ENCODE measurements around the gene FOXP1.
A peak's percentile ranks its signal among the peaks of the same experiment; 100 is the strongest.

FOXP1 gene

DNA sequence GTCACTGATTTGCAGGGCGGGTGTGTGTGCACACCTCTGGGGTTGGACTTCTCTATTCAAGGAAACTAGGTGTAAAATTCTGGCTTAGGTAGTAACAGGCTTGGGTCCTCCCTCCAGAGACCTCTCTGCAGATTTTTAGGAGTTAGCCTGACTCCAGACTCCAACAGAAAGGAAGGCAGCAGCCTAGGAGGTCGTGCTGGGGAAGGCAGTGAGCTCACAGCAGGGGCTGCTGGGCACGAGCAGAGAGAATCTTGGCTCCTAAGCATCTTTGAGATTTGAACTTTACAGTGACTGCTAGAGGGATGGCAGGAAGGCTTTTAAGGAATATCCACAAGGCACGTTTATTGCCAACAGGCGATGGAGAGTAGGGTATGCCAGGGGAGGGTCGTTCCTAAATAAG is 612.6 kb downstream of the FOXP1 start:
- no peak for DNase-seq (ENCODE audit: low read depth)
- Histone ChIP-seq H3K4me3 (ENCODE audit: low read length) (no peak overlapping the region), H3K4me1 (ENCODE audit: control insufficient read depth, insufficient read depth, low read length) (peaks cover 13% of the 10 kb centered on the region), H3K9ac (ENCODE audit: low read length) (no peak overlapping the region), H3K9me3 (ENCODE audit: control insufficient read depth, low read length) (no peaks in the 10 kb centered on the region), H3K36me3 (ENCODE audit: control insufficient read depth, insufficient read depth, low read length, severe bottlenecking) (peaks cover 53% of the 10 kb centered on the region), H3K27me3 (replicated peaks; ENCODE audit: control insufficient read depth, insufficient read depth, low read length) (no peaks in the 10 kb centered on the region)

GRCh38 chr3:70970171-70970570 is 613.4 kb downstream of the FOXP1 start:
- Histone ChIP-seq H3K4me3 (ENCODE audit: low read length) (no peak overlapping the region), H3K4me1 (ENCODE audit: control insufficient read depth, insufficient read depth, low read length) (peaks cover 13% of the 10 kb centered on the region)

GRCh38 chr3:70963431-70964275 is 619.9 kb downstream of the FOXP1 start:
- Histone ChIP-seq H3K9ac (ENCODE audit: low read length) (no peak overlapping the region), H3K36me3 (ENCODE audit: control insufficient read depth, insufficient read depth, low read length, severe bottlenecking) (peaks cover 68% of the 10 kb centered on the region), H3K27me3 (replicated peaks; ENCODE audit: control insufficient read depth, insufficient read depth, low read length) (no peaks in the 10 kb centered on the region), H3K9me3 (ENCODE audit: control insufficient read depth, low read length) (no peaks in the 10 kb centered on the region), H3K4me3 (ENCODE audit: low read length) (no peak overlapping the region), H3K4me1 (ENCODE audit: control insufficient read depth, insufficient read depth, low read length) (peaks cover 3% of the 10 kb centered on the region)
- no peak for DNase-seq (ENCODE audit: low read depth)

More at GRCh38 chr3:70970171-70970570, 613.4 kb downstream of the FOXP1 start:
- H3K36me3 ChIP-seq (ENCODE audit: control insufficient read depth, insufficient read depth, low read length, severe bottlenecking): peaks cover 61% of the 10 kb centered on the region
- no peak overlapping the region for H3K9ac ChIP-seq (ENCODE audit: low read length)
- no peak for DNase-seq (ENCODE audit: low read depth)
- no peaks in the 10 kb centered on the region for H3K27me3 ChIP-seq (replicated peaks; ENCODE audit: control insufficient read depth, insufficient read depth, low read length)
- no peaks in the 10 kb centered on the region for H3K9me3 ChIP-seq (ENCODE audit: control insufficient read depth, low read length)

DNA sequence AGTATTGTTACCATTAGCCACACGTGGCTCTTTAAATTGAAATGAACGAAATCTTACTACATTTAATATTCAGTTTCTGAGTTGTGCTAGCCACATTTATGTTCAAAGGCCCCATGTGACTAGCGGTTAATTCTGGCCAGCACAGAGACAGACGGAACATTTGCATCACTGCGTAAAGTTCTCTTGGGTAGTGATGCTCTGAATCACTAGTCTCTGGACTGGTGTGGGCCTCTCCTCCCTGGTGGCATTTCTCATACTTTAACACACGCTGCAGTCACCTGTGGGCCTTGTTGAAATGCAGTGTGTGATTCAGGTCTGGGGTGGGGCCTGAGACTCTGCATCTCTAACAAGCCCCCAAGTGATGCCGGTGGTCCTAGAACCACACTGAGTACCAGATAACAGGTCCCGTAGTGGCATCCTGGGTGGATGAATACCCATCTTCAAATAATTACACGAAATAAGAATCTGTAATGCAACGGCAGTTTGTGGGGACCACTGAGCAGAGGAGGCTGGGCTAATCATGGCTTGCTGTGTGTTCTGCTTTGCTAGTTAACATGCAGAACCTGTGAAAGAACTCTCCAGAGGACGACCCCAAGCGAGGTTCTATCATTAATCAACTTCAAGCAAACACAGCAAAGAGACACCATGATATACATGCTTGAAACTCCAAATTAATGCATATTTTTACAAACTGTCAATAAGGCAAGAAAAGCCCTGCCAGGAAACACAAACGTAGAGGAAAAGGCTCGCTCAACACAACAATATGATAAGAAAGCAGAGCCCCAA is 623.8 kb downstream of the FOXP1 start:
- DNase-seq (ENCODE audit: low read depth): no peak
- Histone ChIP-seq H3K9ac (ENCODE audit: low read length) (no peak overlapping the region), H3K4me3 (ENCODE audit: low read length) (no peak overlapping the region), H3K27me3 (replicated peaks; ENCODE audit: control insufficient read depth, insufficient read depth, low read length) (no peaks in the 10 kb centered on the region), H3K9me3 (ENCODE audit: control insufficient read depth, low read length) (no peaks in the 10 kb centered on the region), H3K36me3 (ENCODE audit: control insufficient read depth, insufficient read depth, low read length, severe bottlenecking) (peaks cover 54% of the 10 kb centered on the region), H3K4me1 (ENCODE audit: control insufficient read depth, insufficient read depth, low read length) (peaks cover 27% of the 10 kb centered on the region)

DNA sequence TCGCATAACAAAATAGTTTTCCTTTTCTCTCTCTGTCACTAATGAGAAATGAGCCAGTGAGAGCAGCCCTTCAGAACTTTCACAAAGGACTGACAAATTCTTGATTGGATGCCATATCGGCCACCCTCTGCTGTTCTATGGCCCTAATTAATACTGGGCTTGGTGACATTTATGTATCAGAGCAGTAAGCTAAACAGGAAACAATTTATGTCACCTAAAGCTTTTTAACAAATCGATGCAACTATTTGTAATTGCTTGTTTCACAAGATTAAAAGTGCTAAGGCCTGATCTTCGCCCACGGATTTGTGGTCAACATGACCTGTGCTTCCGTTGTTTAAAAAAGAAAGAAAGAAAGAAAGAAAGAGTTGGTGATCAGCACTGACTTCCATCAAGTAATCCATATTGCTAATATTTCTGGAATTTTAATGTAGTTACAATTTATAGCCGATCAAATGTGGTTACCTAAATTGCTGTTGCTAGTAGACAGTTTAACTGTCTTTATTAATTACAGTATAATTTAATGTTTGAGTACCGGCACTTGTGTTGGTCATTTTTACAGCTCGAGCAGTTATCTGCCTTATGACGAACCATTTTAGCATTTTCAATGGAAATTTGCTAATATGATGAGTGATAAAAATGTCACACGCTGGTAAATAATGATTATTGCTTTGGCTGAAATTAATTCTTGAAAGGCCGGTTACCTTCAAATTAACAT is 631.3 kb downstream of the FOXP1 start:
- Histone ChIP-seq H3K4me3 (ENCODE audit: low read length) (no peak overlapping the region), H3K27me3 (replicated peaks; ENCODE audit: control insufficient read depth, insufficient read depth, low read length) (no peaks in the 10 kb centered on the region), H3K9me3 (ENCODE audit: control insufficient read depth, low read length) (no peaks in the 10 kb centered on the region), H3K36me3 (ENCODE audit: control insufficient read depth, insufficient read depth, low read length, severe bottlenecking) (no peaks in the 10 kb centered on the region), H3K4me1 (ENCODE audit: control insufficient read depth, insufficient read depth, low read length) (peaks cover 44% of the 10 kb centered on the region), H3K9ac (ENCODE audit: low read length) (no peak overlapping the region)
- DNase-seq (ENCODE audit: low read depth): no peak

DNA sequence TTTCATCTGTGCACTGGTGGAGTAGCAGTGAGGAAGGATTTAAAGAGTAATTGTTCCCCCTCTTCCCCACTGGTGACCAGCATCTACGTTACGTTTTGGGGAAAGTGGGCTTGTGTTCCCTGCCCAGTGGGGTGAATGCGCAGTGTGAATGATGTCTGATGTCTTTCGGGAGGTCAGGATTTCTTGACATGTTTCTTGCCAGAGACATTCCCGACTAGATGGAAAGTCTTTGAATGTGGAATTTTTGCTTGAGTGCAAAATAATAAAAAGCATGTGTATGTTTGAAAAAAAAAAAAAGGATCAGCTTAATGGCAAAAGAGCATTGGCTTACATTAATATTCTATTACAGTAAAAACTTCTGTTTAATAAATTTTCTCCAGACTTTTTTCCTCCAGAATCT is 632.2 kb downstream of the FOXP1 start:
- H3K4me1 ChIP-seq (ENCODE audit: control insufficient read depth, insufficient read depth, low read length): peaks cover 35% of the 10 kb centered on the region

GRCh38 chr3:70947579-70947978 is 635.9 kb downstream of the FOXP1 start:
- Histone ChIP-seq H3K27me3 (replicated peaks; ENCODE audit: control insufficient read depth, insufficient read depth, low read length) (no peaks in the 10 kb centered on the region), H3K36me3 (ENCODE audit: control insufficient read depth, insufficient read depth, low read length, severe bottlenecking) (no peaks in the 10 kb centered on the region), H3K4me1 (ENCODE audit: control insufficient read depth, insufficient read depth, low read length) (peaks cover 25% of the 10 kb centered on the region), H3K4me3 (ENCODE audit: low read length) (no peak overlapping the region), H3K9ac (ENCODE audit: low read length) (no peak overlapping the region), H3K9me3 (ENCODE audit: control insufficient read depth, low read length) (no peaks in the 10 kb centered on the region)
- DNase-seq (ENCODE audit: low read depth): no peak

More for the DNA sequence above, 632.2 kb downstream of the FOXP1 start:
- peak; percentile 33 for DNase-seq (ENCODE audit: low read depth)
- H3K9ac ChIP-seq (ENCODE audit: low read length): no peak overlapping the region
- H3K27me3 ChIP-seq (replicated peaks; ENCODE audit: control insufficient read depth, insufficient read depth, low read length): no peaks in the 10 kb centered on the region
- H3K36me3 ChIP-seq (ENCODE audit: control insufficient read depth, insufficient read depth, low read length, severe bottlenecking): no peaks in the 10 kb centered on the region
- H3K4me3 ChIP-seq (ENCODE audit: low read length): no peak overlapping the region
- no peaks in the 10 kb centered on the region for H3K9me3 ChIP-seq (ENCODE audit: control insufficient read depth, low read length)

GRCh38 chr3:70943886-70944285 is 639.6 kb downstream of the FOXP1 start:
- H3K27me3 ChIP-seq (replicated peaks; ENCODE audit: control insufficient read depth, insufficient read depth, low read length): no peaks in the 10 kb centered on the region
- peak overlapping the region; percentile 38 for H3K4me3 ChIP-seq (ENCODE audit: low read length)
- no peak overlapping the region for H3K9ac ChIP-seq (ENCODE audit: low read length)

DNA sequence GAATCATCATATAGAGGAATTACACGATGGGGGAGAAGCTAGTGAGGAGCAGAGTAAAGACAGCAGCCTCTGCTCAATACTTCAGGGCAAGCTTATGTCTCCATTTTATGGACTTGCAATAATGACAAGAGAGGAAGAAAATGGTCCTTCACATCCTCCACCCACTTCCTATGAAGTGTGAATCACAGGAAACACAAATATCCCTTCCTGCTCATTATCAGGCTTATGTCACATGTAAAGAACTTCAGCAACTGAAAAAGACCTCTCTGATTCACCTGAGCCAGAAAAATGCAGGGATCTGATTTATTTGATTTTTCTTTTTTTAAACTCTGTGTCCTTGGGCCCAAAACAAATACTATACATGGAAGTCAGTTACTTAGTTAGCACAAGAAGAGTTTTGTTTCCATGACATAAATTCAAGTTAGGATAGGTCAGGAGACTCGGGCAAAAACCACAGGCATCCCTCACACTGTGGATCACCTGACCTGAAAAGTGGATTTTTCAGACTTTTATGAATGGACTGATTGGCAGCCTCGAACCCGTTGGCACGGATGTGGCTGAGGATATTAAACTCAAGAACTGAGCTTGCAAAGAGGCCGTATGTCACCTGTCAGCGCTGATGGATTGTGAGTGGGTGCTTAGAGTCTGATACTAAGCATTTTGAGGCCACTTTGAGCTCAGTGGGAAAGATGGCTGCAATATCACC is 650.3 kb downstream of the FOXP1 start:
- H3K27me3 ChIP-seq (replicated peaks; ENCODE audit: control insufficient read depth, insufficient read depth, low read length): no peaks in the 10 kb centered on the region
- no peaks in the 10 kb centered on the region for H3K9me3 ChIP-seq (ENCODE audit: control insufficient read depth, low read length)
- H3K4me3 ChIP-seq (ENCODE audit: low read length): no peak overlapping the region
- no peaks in the 10 kb centered on the region for H3K36me3 ChIP-seq (ENCODE audit: control insufficient read depth, insufficient read depth, low read length, severe bottlenecking)
- no peak overlapping the region for H3K9ac ChIP-seq (ENCODE audit: low read length)
- H3K4me1 ChIP-seq (ENCODE audit: control insufficient read depth, insufficient read depth, low read length): no peaks in the 10 kb centered on the region
- no peak for DNase-seq (ENCODE audit: low read depth)

More at GRCh38 chr3:70943886-70944285, 639.6 kb downstream of the FOXP1 start:
- Histone ChIP-seq H3K9me3 (ENCODE audit: control insufficient read depth, low read length) (no peaks in the 10 kb centered on the region), H3K36me3 (ENCODE audit: control insufficient read depth, insufficient read depth, low read length, severe bottlenecking) (no peaks in the 10 kb centered on the region), H3K4me1 (ENCODE audit: control insufficient read depth, insufficient read depth, low read length) (peaks cover 14% of the 10 kb centered on the region)
- DNase-seq (ENCODE audit: low read depth): no peak

DNA sequence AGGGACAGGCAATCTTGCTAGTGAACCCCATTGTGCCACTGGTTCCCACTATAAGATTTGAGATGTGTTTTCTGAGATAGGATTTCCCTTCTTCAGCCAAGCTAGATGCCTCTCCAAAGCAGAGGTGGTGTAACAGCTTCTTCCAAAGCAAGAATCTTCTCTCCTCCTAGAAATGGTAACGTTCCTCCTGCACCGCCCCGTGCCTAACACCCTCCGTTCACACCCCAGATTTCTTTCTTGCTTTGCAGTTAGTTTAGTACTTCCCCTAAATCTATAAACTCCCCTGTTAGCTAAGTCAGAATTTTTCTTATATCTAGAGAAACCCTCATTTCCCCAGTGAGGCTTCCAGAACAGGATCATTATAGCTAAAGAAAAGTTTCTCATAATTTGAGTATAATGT is 653.5 kb downstream of the FOXP1 start:
- H3K36me3 ChIP-seq (ENCODE audit: control insufficient read depth, insufficient read depth, low read length, severe bottlenecking): no peaks in the 10 kb centered on the region
- H3K9ac ChIP-seq (ENCODE audit: low read length): no peak overlapping the region
- H3K4me1 ChIP-seq (ENCODE audit: control insufficient read depth, insufficient read depth, low read length): no peaks in the 10 kb centered on the region
- H3K27me3 ChIP-seq (replicated peaks; ENCODE audit: control insufficient read depth, insufficient read depth, low read length): no peaks in the 10 kb centered on the region
- H3K4me3 ChIP-seq (ENCODE audit: low read length): no peak overlapping the region
- no peaks in the 10 kb centered on the region for H3K9me3 ChIP-seq (ENCODE audit: control insufficient read depth, low read length)
- no peak for DNase-seq (ENCODE audit: low read depth)
